NB4 (cell line): ENCODE data around the gene AKR1C1.
A peak's percentile ranks its signal among the peaks of the same experiment; 100 is the strongest.
"Not testable (repeated sequence)": the region's sequence is repeated elsewhere in the genome, so short reads cannot be mapped to it uniquely, and the experiment has no call there.

Experiments used
- DNase-seq: peaks from one replicate; pipeline ENCODE4 v3.0.0; 2010; ENCODE audit warnings: low read depth
- H3K4me3 ChIP-seq: one replicate; pipeline ENCODE4 v1.5.1; 2011; ENCODE audit warnings: mild to moderate bottlenecking, low read depth, low read length, moderate library complexity
- MYC ChIP-seq: IDR thresholded peaks from 2 replicates; pipeline ENCODE4 v1.6.1; 2011; ENCODE audit warnings: low read depth, low read length
- POLR2A ChIP-seq: IDR thresholded peaks from 2 replicates; pipeline ENCODE4 v1.6.1; 2011; ENCODE audit warnings: mild to moderate bottlenecking; ENCODE audit not compliant: insufficient read length; ENCODE audit errors: extremely low read depth
- TF ChIP-seq, protein P1 (sequence below): IDR thresholded peaks from one replicate; pipeline ENCODE4 v1.5.1; 2012; ENCODE audit warnings: low read depth, low read length
- TF ChIP-seq, protein P2 (sequence below): IDR thresholded peaks from 2 replicates; pipeline ENCODE4 v1.6.1; 2011; ENCODE audit warnings: low read depth, low read length

AKR1C1 gene

DNA sequence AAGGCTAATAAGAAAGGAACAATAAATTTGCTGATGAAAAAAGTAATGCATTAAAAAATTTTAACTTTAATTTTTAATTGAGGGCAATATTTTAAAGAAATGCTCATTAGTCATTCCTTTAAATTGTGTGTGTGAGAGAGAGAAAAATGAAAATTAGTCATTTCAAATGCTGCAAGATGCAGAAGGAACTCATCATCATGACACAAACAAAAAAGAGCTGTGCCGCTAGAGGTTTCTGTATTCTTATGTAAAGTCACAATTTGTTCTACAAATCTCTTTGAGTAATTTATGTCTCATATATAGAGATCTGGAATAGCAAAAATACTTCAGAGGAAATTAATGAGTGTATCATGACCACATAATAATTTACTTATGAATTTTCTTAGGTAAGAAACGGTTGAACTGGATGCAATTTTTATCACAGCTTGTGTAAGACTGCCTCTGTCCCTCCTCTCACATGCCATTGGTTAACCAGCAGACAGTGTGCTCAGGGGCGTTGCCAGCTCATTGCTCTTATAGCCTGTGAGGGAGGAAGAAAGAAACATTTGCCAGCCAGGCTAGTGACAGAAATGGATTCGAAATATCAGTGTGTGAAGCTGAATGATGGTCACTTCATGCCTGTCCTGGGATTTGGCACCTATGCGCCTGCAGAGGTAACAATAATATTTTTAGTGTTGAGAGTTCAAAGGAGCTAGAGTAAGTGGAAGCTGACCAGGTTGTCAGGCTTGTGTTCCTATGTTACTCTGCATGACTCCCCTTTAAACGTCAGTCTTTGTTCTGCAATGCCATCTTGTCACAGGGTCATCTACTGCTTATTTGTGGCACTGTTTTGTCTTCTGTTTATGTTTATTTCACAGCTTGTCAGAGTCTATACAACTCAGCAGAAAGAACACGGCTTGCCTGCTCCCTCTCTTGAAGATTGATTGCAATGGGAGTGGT lies at the start of gene AKR1C1:
AKR1C1 (plus strand) TSS at position 540 of the 939 bp plus-strand sequence; CDS start at position 570, 30 bp downstream.
- not testable (repeated sequence) for H3K4me3 ChIP-seq, DNase-seq

DNA sequence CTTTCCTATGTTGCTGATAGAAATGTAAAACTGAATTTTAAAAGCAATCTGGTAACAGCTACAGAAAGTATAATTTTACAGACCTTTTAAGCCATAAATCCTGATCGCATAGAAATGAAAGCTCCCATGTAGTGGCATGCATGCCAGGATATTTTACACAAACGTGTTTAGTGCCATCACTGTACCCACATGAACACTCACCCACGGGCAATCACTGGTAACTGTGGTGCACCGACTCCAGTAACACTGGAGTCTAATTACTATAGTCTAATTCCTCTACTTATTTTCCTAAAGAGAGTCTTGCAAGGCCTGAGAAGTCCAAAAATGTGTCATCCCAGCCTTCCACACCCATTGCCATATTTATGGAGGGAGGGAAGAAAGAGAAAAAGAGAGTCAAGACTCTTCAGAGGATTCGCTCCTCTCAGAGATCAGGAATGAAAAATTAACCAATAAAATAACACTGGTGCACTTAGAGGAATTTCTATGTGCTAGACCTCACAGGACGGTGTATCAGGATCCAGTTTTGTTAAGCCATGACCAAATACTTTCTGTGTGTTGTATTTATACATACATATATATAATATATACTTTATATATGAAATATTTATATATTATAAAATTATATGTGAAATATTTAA lies 48.9 kb upstream of the AKR1C1 start:
- H3K4me3 ChIP-seq, result no peak overlapping the region
- DNase-seq, result no peak
- TF ChIP-seq, protein P1, sequence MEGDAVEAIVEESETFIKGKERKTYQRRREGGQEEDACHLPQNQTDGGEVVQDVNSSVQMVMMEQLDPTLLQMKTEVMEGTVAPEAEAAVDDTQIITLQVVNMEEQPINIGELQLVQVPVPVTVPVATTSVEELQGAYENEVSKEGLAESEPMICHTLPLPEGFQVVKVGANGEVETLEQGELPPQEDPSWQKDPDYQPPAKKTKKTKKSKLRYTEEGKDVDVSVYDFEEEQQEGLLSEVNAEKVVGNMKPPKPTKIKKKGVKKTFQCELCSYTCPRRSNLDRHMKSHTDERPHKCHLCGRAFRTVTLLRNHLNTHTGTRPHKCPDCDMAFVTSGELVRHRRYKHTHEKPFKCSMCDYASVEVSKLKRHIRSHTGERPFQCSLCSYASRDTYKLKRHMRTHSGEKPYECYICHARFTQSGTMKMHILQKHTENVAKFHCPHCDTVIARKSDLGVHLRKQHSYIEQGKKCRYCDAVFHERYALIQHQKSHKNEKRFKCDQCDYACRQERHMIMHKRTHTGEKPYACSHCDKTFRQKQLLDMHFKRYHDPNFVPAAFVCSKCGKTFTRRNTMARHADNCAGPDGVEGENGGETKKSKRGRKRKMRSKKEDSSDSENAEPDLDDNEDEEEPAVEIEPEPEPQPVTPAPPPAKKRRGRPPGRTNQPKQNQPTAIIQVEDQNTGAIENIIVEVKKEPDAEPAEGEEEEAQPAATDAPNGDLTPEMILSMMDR, result no peak
- TF ChIP-seq, protein P2, sequence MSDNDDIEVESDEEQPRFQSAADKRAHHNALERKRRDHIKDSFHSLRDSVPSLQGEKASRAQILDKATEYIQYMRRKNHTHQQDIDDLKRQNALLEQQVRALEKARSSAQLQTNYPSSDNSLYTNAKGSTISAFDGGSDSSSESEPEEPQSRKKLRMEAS, result no peak
- TF ChIP-seq MYC (no peak), POLR2A (no peak)

DNA sequence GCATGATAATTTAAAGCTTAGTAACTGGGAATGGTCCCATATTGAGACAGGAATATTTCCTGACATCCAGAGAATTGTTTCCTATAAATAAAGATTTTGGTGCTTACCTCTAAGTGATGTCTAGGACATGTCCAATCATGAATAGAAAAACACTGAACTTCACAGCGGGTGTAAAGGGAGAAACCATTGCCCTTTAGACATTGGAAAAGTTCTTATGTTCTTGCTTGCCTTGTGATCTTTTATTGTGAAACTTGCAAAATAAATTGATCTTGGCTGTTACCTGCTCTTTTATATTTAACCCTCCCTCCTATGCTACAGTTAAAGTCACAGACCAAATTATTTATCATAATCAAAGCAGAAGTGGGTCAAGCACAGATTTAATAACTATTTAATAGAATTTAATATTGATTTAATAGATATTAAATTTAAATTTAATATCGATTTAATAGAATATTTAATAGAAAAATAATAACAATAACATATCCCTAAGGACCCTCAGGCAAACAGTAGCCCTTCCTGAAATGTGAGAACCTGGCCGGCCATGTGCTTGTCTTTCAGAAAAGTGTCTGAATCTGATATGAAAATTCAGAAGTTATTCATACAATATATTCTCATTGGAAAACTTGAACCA lies 47.0 kb upstream of the AKR1C1 start:
- H3K4me3 ChIP-seq, result no peak overlapping the region
- no peak for DNase-seq
- TF ChIP-seq, protein P2, result no peak
- TF ChIP-seq, protein P1, result no peak
- TF ChIP-seq MYC (no peak), POLR2A (no peak)

DNA sequence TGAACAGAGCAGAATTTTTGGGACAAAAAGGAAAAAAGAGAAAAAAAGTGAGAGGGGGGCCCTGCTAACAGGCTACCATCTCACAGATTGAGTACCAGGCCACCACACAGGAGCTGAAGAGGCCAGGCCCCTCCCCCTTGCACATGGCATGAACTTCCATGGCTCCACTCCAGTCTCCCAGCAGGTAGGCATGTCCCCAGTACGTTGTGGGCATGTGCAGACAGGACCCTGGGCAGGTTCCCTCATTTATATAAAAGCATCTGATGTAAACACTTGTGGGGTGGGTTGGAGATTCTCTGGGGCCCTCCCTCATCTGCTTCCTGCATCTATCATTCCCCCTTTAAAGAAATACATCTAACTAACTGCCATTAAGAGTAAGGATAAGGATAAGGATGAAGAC lies 45.0 kb upstream of the AKR1C1 start:
- no peak for TF ChIP-seq POLR2A
- TF ChIP-seq, protein P1, result no peak
- TF ChIP-seq MYC, result no peak
- TF ChIP-seq, protein P2, result no peak
- no peak for DNase-seq
- H3K4me3 ChIP-seq, result no peak overlapping the region

DNA sequence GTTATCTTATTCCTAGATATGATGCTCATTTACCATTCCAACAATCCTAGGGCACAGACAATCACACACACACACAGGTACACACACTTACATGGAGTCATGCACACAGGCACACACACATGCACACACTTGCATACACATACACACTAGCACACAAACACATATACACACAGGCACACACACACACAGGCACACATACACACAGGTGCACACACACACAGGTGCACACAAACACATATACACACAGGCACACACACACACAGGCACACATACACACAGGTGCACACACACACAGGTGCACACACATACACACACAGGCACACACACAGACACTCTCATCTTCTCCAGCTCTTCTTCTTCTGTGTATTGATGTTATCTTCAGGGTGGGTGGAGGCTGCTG lies 38.7 kb upstream of the AKR1C1 start:
- not testable (repeated sequence) for H3K4me3 ChIP-seq

DNA sequence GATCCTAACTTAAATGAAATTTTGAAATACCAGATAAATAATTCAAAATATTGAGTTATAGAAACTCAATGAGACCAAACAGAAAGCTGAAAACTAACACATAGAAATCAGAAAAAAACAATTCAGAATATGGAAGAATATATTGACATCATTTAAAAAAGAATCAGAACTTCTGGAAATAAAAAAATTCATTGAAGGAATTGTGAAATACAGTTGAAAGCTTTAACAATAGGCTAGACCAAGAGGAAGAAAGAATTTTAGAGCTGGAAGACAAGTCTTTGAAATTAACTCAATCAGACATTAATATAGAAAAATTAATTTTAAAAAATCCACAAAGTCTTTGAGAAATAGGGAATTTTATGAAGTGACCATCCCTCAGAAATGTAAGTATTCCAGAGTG lies 36.8 kb upstream of the AKR1C1 start:
- TF ChIP-seq MYC (no peak), POLR2A (no peak)
- TF ChIP-seq, protein P2, result no peak
- H3K4me3 ChIP-seq, result no peak overlapping the region

More for the DNA sequence above, 38.7 kb upstream of the AKR1C1 start:
- DNase-seq, result not testable (repeated sequence)

DNA sequence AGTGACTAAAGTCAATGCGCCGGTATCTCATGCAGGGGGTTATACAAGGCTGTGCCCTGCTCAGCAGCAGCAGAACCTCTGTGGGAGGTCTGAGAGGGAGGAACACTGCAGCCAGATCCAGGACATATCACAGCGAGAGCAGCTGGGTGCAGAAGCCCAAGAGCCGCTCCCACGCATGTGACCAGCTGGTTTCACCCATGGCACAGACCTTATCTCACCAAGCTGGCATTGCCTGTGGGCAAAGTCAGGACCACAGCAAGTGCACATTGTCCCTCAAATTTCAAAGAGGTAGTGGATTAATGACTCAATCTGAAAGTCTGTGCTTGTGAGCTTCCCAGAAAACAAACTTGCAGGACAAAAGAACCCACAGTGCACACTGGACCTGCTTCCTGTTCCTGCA lies 31.6 kb upstream of the AKR1C1 start:
- no peak overlapping the region for H3K4me3 ChIP-seq
- DNase-seq, result peak; percentile 34
- TF ChIP-seq, protein P1, result no peak
- TF ChIP-seq, protein P2, result no peak
- no peak for TF ChIP-seq MYC
- TF ChIP-seq POLR2A, result no peak

More for the DNA sequence above, 36.8 kb upstream of the AKR1C1 start:
- DNase-seq, result no peak
